AG10803 (cell line): Measurements from ENCODE around the gene RSAD1.

Experiments
- DNase-seq: peaks from one replicate; pipeline ENCODE4 v3.0.0; 2010; ENCODE audit warnings: low read depth
- H3K4me3 ChIP-seq: 2 replicates; pipeline ENCODE4 v1.5.1; 2011; ENCODE audit warnings: mild to moderate bottlenecking, low read length, control low read depth
- CTCF ChIP-seq: conservative IDR thresholded peaks from 2 replicates; pipeline ENCODE4 v1.5.1; 2011; ENCODE audit warnings: mild to moderate bottlenecking, low read length, control low read depth, inconsistent platforms

Gene RSAD1

GRCh38 chr17:50513495-50513894 lies 34.8 kb downstream of the RSAD1 start:
- H3K4me3 ChIP-seq = no peak overlapping the region
- no peak for TF ChIP-seq CTCF
- no peak for DNase-seq

- no peak overlapping the region for H3K4me3 ChIP-seq
- no peak for DNase-seq
- TF ChIP-seq CTCF = no peak
These were observed 35.7 kb downstream of the RSAD1 start for GRCh38 chr17:50514388-50514787.

GRCh38 chr17:50514936-50515702 lies 36.5 kb downstream of the RSAD1 start:
- peak; percentile 71 for DNase-seq
- no peak overlapping the region for H3K4me3 ChIP-seq
- TF ChIP-seq CTCF = no peak

GRCh38 chr17:50517011-50517410 lies 38.4 kb downstream of the RSAD1 start:
- no peak for TF ChIP-seq CTCF

GRCh38 chr17:50517504-50518383 lies 39.1 kb downstream of the RSAD1 start:
- no peak for DNase-seq
- TF ChIP-seq CTCF = no peak
- no peak overlapping the region for H3K4me3 ChIP-seq

More at GRCh38 chr17:50517011-50517410, 38.4 kb downstream of the RSAD1 start:
- DNase-seq = no peak
- no peak overlapping the region for H3K4me3 ChIP-seq

GRCh38 chr17:50518384-50519023 lies 39.8 kb downstream of the RSAD1 start:
- no peak for DNase-seq
- no peak overlapping the region for H3K4me3 ChIP-seq
- no peak for TF ChIP-seq CTCF
